Measurements from ENCODE around the gene NPEPPS.

NPEPPS gene

GRCh38 chr17:47654991-47655390 lies 124.1 kb downstream of the NPEPPS start:
- H3K4me2 ChIP-seq (ENCODE audit: low read length, poor library complexity, severe bottlenecking), result no peak overlapping the region
- H3K23ac ChIP-seq (ENCODE audit: low read length in 2 of 2), result no peak overlapping the region
- H3K9ac ChIP-seq (ENCODE audit: low read length), result peak overlapping the region; percentile 40
- H3K27me3 ChIP-seq (ENCODE audit: control insufficient read depth in 1 of 2, insufficient read depth in 1 of 2, low read length in 2 of 2), result no peaks in the 10 kb centered on the region
- H3K36me3 ChIP-seq (ENCODE audit: control insufficient read depth in 1 of 2, insufficient read depth in 2 of 2, low read depth in 1 of 2, low read length in 2 of 2), result peaks cover 25 to 88% of the 10 kb centered on the region in 2 experiments
- H3K4me3 ChIP-seq (ENCODE audit: insufficient read depth in 1 of 2, low read depth in 1 of 2, low read length in 2 of 2), result peak overlapping the region in 1 of 2 experiments; percentile 54
- H2BK15ac ChIP-seq (ENCODE audit: low read depth, poor library complexity, severe bottlenecking), result no peak overlapping the region
- no peak for DNase-seq
- peaks cover 6% of the 10 kb centered on the region for H3K79me1 ChIP-seq (replicated peaks; ENCODE audit: low read length, poor library complexity, severe bottlenecking)
- no peaks in the 10 kb centered on the region for H3K4me1 ChIP-seq (ENCODE audit: control insufficient read depth, insufficient read depth, low read depth, low read length)
- no peak overlapping the region for H2BK120ac ChIP-seq (ENCODE audit: low read depth, low read length)
- H4K8ac ChIP-seq (ENCODE audit: low read length), result no peak overlapping the region
- no peak overlapping the region for H2BK5ac ChIP-seq (ENCODE audit: low read depth, low read length, poor library complexity, severe bottlenecking)
- WGBS, result 97% methylated on average over 6 of the region's 6 CpGs
- H2BK12ac ChIP-seq (ENCODE audit: low read length in 2 of 2), result no peak overlapping the region
- H3K27ac ChIP-seq (ENCODE audit: low read length, poor library complexity, severe bottlenecking), result no peak overlapping the region
- H3K9me3 ChIP-seq (ENCODE audit: control insufficient read depth, low read length), result no peaks in the 10 kb centered on the region
- H3K4ac ChIP-seq (ENCODE audit: low read depth in 1 of 2, low read length in 2 of 2), result no peak overlapping the region
- H4K91ac ChIP-seq (ENCODE audit: low read length), result no peak overlapping the region
- H2AFZ ChIP-seq (ENCODE audit: low read depth, low read length), result no peak overlapping the region
- no peak overlapping the region for H2AK5ac ChIP-seq (ENCODE audit: low read length, severe bottlenecking)
- no peak overlapping the region for H3K18ac ChIP-seq (ENCODE audit: low read depth in 1 of 2, low read length in 2 of 2)
- H3K14ac ChIP-seq (ENCODE audit: low read length in 2 of 2), result no peak overlapping the region

- H4K8ac ChIP-seq (ENCODE audit: low read length), result no peak overlapping the region
- no peak overlapping the region for H3K4me3 ChIP-seq (ENCODE audit: insufficient read depth in 1 of 2, low read depth in 1 of 2, low read length in 2 of 2)
- 97% methylated on average over 5 of the region's 6 CpGs for WGBS
- no peak overlapping the region for H2BK15ac ChIP-seq (ENCODE audit: low read depth, poor library complexity, severe bottlenecking)
- no peak overlapping the region for H3K14ac ChIP-seq (ENCODE audit: low read length in 2 of 2)
- H3K27me3 ChIP-seq (ENCODE audit: control insufficient read depth in 1 of 2, insufficient read depth in 1 of 2, low read length in 2 of 2), result no peaks in the 10 kb centered on the region
- H2AFZ ChIP-seq (ENCODE audit: low read depth, low read length), result no peak overlapping the region
- H3K9me3 ChIP-seq (ENCODE audit: control insufficient read depth, low read length), result no peaks in the 10 kb centered on the region
- no peak overlapping the region for H2BK5ac ChIP-seq (ENCODE audit: low read depth, low read length, poor library complexity, severe bottlenecking)
- peaks cover 9% of the 10 kb centered on the region for H3K79me1 ChIP-seq (replicated peaks; ENCODE audit: low read length, poor library complexity, severe bottlenecking)
- no peak overlapping the region for H2BK120ac ChIP-seq (ENCODE audit: low read depth, low read length)
- DNase-seq, result peak; percentile 17
- H3K4me2 ChIP-seq (ENCODE audit: low read length, poor library complexity, severe bottlenecking), result no peak overlapping the region
- no peak overlapping the region for H4K91ac ChIP-seq (ENCODE audit: low read length)
- H3K23ac ChIP-seq (ENCODE audit: low read length in 2 of 2), result no peak overlapping the region
- no peak overlapping the region for H3K27ac ChIP-seq (ENCODE audit: low read length, poor library complexity, severe bottlenecking)
- peak overlapping the region; percentile 43 for H3K9ac ChIP-seq (ENCODE audit: low read length)
- no peak overlapping the region for H2AK5ac ChIP-seq (ENCODE audit: low read length, severe bottlenecking)
- H3K18ac ChIP-seq (ENCODE audit: low read depth in 1 of 2, low read length in 2 of 2), result no peak overlapping the region
- peaks cover 53 to 100% of the 10 kb centered on the region in 2 experiments for H3K36me3 ChIP-seq (ENCODE audit: control insufficient read depth in 1 of 2, insufficient read depth in 2 of 2, low read depth in 1 of 2, low read length in 2 of 2)
- H2BK12ac ChIP-seq (ENCODE audit: low read length in 2 of 2), result no peak overlapping the region
- H3K4me1 ChIP-seq (ENCODE audit: control insufficient read depth, insufficient read depth, low read depth, low read length), result no peaks in the 10 kb centered on the region
- H3K4ac ChIP-seq (ENCODE audit: low read depth in 1 of 2, low read length in 2 of 2), result no peak overlapping the region
Observed at GRCh38 chr17:47660064-47660492, 129.2 kb downstream of the NPEPPS start.

- H3K79me1 ChIP-seq (replicated peaks; ENCODE audit: low read length, poor library complexity, severe bottlenecking), result peaks cover 8% of the 10 kb centered on the region
- no peak overlapping the region for H3K18ac ChIP-seq (ENCODE audit: low read depth in 1 of 2, low read length in 2 of 2)
- no peak overlapping the region for H3K4me2 ChIP-seq (ENCODE audit: low read length, poor library complexity, severe bottlenecking)
- H3K4ac ChIP-seq (ENCODE audit: low read depth in 1 of 2, low read length in 2 of 2), result no peak overlapping the region
- no peak overlapping the region for H3K27ac ChIP-seq (ENCODE audit: low read length, poor library complexity, severe bottlenecking)
- WGBS, result 60% methylated on average over 6 of the region's 6 CpGs
- H3K14ac ChIP-seq (ENCODE audit: low read length in 2 of 2), result no peak overlapping the region
- no peak overlapping the region for H2AFZ ChIP-seq (ENCODE audit: low read depth, low read length)
- no peak overlapping the region for H2BK12ac ChIP-seq (ENCODE audit: low read length in 2 of 2)
- H3K4me3 ChIP-seq (ENCODE audit: insufficient read depth in 1 of 2, low read depth in 1 of 2, low read length in 2 of 2), result no peak overlapping the region
- no peak overlapping the region for H4K8ac ChIP-seq (ENCODE audit: low read length)
- no peak overlapping the region for H3K23ac ChIP-seq (ENCODE audit: low read length in 2 of 2)
- peak; percentile 65 for DNase-seq
- no peak overlapping the region for H2AK5ac ChIP-seq (ENCODE audit: low read length, severe bottlenecking)
- no peak overlapping the region for H2BK15ac ChIP-seq (ENCODE audit: low read depth, poor library complexity, severe bottlenecking)
- H2BK5ac ChIP-seq (ENCODE audit: low read depth, low read length, poor library complexity, severe bottlenecking), result no peak overlapping the region
- no peak overlapping the region for H3K9ac ChIP-seq (ENCODE audit: low read length)
- H3K27me3 ChIP-seq (ENCODE audit: control insufficient read depth in 1 of 2, insufficient read depth in 1 of 2, low read length in 2 of 2), result no peaks in the 10 kb centered on the region
- no peaks in the 10 kb centered on the region for H3K9me3 ChIP-seq (ENCODE audit: control insufficient read depth, low read length)
- H3K36me3 ChIP-seq (ENCODE audit: control insufficient read depth in 1 of 2, insufficient read depth in 2 of 2, low read depth in 1 of 2, low read length in 2 of 2), result peaks cover 48 to 93% of the 10 kb centered on the region in 2 experiments
- no peak overlapping the region for H4K91ac ChIP-seq (ENCODE audit: low read length)
- H2BK120ac ChIP-seq (ENCODE audit: low read depth, low read length), result no peak overlapping the region
- H3K4me1 ChIP-seq (ENCODE audit: control insufficient read depth, insufficient read depth, low read depth, low read length), result no peaks in the 10 kb centered on the region
Observed at GRCh38 chr17:47663912-47664623, 133.2 kb downstream of the NPEPPS start.

- Histone ChIP-seq H3K4me3 (ENCODE audit: insufficient read depth in 1 of 2, low read depth in 1 of 2, low read length in 2 of 2) (no peak overlapping the region), H2BK12ac (ENCODE audit: low read length in 2 of 2) (no peak overlapping the region), H3K79me1 (replicated peaks; ENCODE audit: low read length, poor library complexity, severe bottlenecking) (peaks cover 11% of the 10 kb centered on the region), H3K23ac (ENCODE audit: low read length in 2 of 2) (no peak overlapping the region), H3K9ac (ENCODE audit: low read length) (no peak overlapping the region), H2AK5ac (ENCODE audit: low read length, severe bottlenecking) (no peak overlapping the region), H3K36me3 (ENCODE audit: control insufficient read depth in 1 of 2, insufficient read depth in 2 of 2, low read depth in 1 of 2, low read length in 2 of 2) (peaks cover 50 to 93% of the 10 kb centered on the region in 2 experiments), H3K27ac (ENCODE audit: low read length, poor library complexity, severe bottlenecking) (no peak overlapping the region), H3K4me1 (ENCODE audit: control insufficient read depth, insufficient read depth, low read depth, low read length) (no peaks in the 10 kb centered on the region), H3K14ac (ENCODE audit: low read length in 2 of 2) (no peak overlapping the region), H3K9me3 (ENCODE audit: control insufficient read depth, low read length) (no peaks in the 10 kb centered on the region), H3K4me2 (ENCODE audit: low read length, poor library complexity, severe bottlenecking) (no peak overlapping the region), H3K4ac (ENCODE audit: low read depth in 1 of 2, low read length in 2 of 2) (no peak overlapping the region), H3K18ac (ENCODE audit: low read depth in 1 of 2, low read length in 2 of 2) (no peak overlapping the region), H2BK120ac (ENCODE audit: low read depth, low read length) (no peak overlapping the region), H3K27me3 (ENCODE audit: control insufficient read depth in 1 of 2, insufficient read depth in 1 of 2, low read length in 2 of 2) (no peaks in the 10 kb centered on the region), H4K8ac (ENCODE audit: low read length) (no peak overlapping the region), H4K91ac (ENCODE audit: low read length) (no peak overlapping the region), H2AFZ (ENCODE audit: low read depth, low read length) (no peak overlapping the region), H2BK5ac (ENCODE audit: low read depth, low read length, poor library complexity, severe bottlenecking) (no peak overlapping the region), H2BK15ac (ENCODE audit: low read depth, poor library complexity, severe bottlenecking) (no peak overlapping the region)
- no peak for DNase-seq
Observed at GRCh38 chr17:47664624-47664941, 133.7 kb downstream of the NPEPPS start.
